HTR-8/SVneo (cell line): ENCODE data around the gene RFX8.

Experiments used
- DNase-seq: peaks from one replicate; pipeline ENCODE4 v3.0.0; 2011; ENCODE audit warnings: low spot score, mixed read lengths; ENCODE audit not compliant: insufficient read length
- FAIRE-seq: peaks from 2 replicates; lab custom pipeline; 2011; peaks lifted over from hg19 to GRCh38; lab: Jason Lieb, UNC

Gene RFX8

GRCh38 chr2:101418460-101419095 lies 56.3 kb downstream of the RFX8 start:
- no peak for DNase-seq
- FAIRE-seq: no peak

- DNase-seq (no peak), FAIRE-seq (no peak)
These were observed 58.3 kb downstream of the RFX8 start for GRCh38 chr2:101416609-101417008.

GRCh38 chr2:101415884-101416283 lies 59.0 kb downstream of the RFX8 start:
- DNase-seq (no peak), FAIRE-seq (no peak)

GRCh38 chr2:101415220-101415619 lies 59.7 kb downstream of the RFX8 start:
- FAIRE-seq: no peak
- DNase-seq: no peak

GRCh38 chr2:101412092-101412694 lies 62.7 kb downstream of the RFX8 start:
- FAIRE-seq (no peak), DNase-seq (no peak)

- FAIRE-seq (no peak), DNase-seq (no peak)
These were observed 64.2 kb downstream of the RFX8 start for GRCh38 chr2:101410746-101411145.

- FAIRE-seq (peak; percentile 89), DNase-seq (no peak)
These were observed 64.8 kb downstream of the RFX8 start for GRCh38 chr2:101410114-101410513.

GRCh38 chr2:101409699-101410098 lies 65.2 kb downstream of the RFX8 start:
- no peak for FAIRE-seq

GRCh38 chr2:101408925-101409324 lies 66.0 kb downstream of the RFX8 start:
- DNase-seq: no peak
- no peak for FAIRE-seq

More at GRCh38 chr2:101409699-101410098, 65.2 kb downstream of the RFX8 start:
- DNase-seq: no peak

GRCh38 chr2:101405351-101405899 lies 69.5 kb downstream of the RFX8 start:
- no peak for DNase-seq
- no peak for FAIRE-seq

- FAIRE-seq: no peak
- no peak for DNase-seq
These were observed 71.2 kb downstream of the RFX8 start for GRCh38 chr2:101403745-101404144.

- FAIRE-seq (no peak), DNase-seq (no peak)
These were observed 72.3 kb downstream of the RFX8 start for GRCh38 chr2:101402630-101403029.

GRCh38 chr2:101401906-101402305 lies 73.0 kb downstream of the RFX8 start:
- DNase-seq (no peak), FAIRE-seq (no peak)

- FAIRE-seq (no peak), DNase-seq (no peak)
These were observed 73.6 kb downstream of the RFX8 start for GRCh38 chr2:101401326-101401665.

- FAIRE-seq (no peak), DNase-seq (no peak)
These were observed 74.2 kb downstream of the RFX8 start for GRCh38 chr2:101400506-101401325.

- DNase-seq (no peak), FAIRE-seq (no peak)
These were observed 74.9 kb downstream of the RFX8 start for GRCh38 chr2:101400048-101400447.

- no peak for DNase-seq
- FAIRE-seq: no peak
These were observed 75.7 kb downstream of the RFX8 start for GRCh38 chr2:101399021-101399799.

- no peak for DNase-seq
- FAIRE-seq: no peak
These were observed 76.6 kb downstream of the RFX8 start for GRCh38 chr2:101398116-101398821.

- FAIRE-seq: no peak
- peak; percentile 67 for DNase-seq
These were observed 78.6 kb downstream of the RFX8 start for GRCh38 chr2:101396316-101396717.
